ENCODE data around the gene LTBP1. TPM values are rescaled to one million over a fixed set of nuclear protein-coding genes. Genes with fewer than 3 reads are reported as not detected.

The LTBP1 gene
- total and polyA plus RNA-seq, 2 experiments from 2014 or later: 15.7 to 49.8 TPM

GRCh38 chr2:33202641-33203522 lies 256.1 kb downstream of the LTBP1 start:
- Mint-ChIP-seq H3K27me3 (ENCODE audit: insufficient read depth, low read depth, poor library complexity) (no peaks in the 10 kb centered on the region), H3K4me1 (no peaks in the 10 kb centered on the region), H3K27ac (no peak overlapping the region), H3K36me3 (ENCODE audit: low read depth) (peaks cover 2% of the 10 kb centered on the region; the same call in 1 of the 3 replicates), H3K9me3 (no peaks in the 10 kb centered on the region; the same call in 2 of the 3 replicates), H3K4me3 (no peak overlapping the region)
- no peak for ATAC-seq
- no peak overlapping the region for H3K4me3 ChIP-seq
- no peak overlapping the region for H2AFZ ChIP-seq
- H3K4me2 ChIP-seq: no peak overlapping the region
- no peaks in the 10 kb centered on the region for H4K20me1 ChIP-seq (replicated peaks; ENCODE audit: insufficient read depth)
- no peaks in the 10 kb centered on the region for H3K9me2 ChIP-seq (ENCODE audit: insufficient read depth)
- no peak overlapping the region for H3K27ac ChIP-seq (ENCODE audit: low read depth)
- no peaks in the 10 kb centered on the region for H3K79me2 ChIP-seq (replicated peaks; ENCODE audit: insufficient read depth)
- H3K36me3 ChIP-seq (ENCODE audit: insufficient read depth): no peaks in the 10 kb centered on the region
- TF ChIP-seq ZNF331 (CRISPR knock-in tag; IDR thresholded peaks at IDR 0.05; ENCODE audit: low read depth) (no peak), CTCF (conservative IDR thresholded peaks at IDR 0.05; ENCODE audit: low read depth in 2 of 2) (peak in 1 of 2 experiments; percentile 15; a peak in 1 of 4 replicates)
- DNase-seq (ENCODE audit: low spot score): no peak
- no peaks in the 10 kb centered on the region for H3F3A ChIP-seq (replicated peaks; ENCODE audit: low read depth)
- no peaks in the 10 kb centered on the region for H3K27me3 ChIP-seq (ENCODE audit: insufficient read depth)
- no peaks in the 10 kb centered on the region for H3K4me1 ChIP-seq (ENCODE audit: insufficient read depth)

- Histone ChIP-seq H3K27ac (ENCODE audit: low read depth) (no peak overlapping the region), H3K4me3 (no peak overlapping the region), H3K36me3 (ENCODE audit: insufficient read depth) (no peaks in the 10 kb centered on the region), H2AFZ (no peak overlapping the region), H4K20me1 (replicated peaks; ENCODE audit: insufficient read depth) (no peaks in the 10 kb centered on the region), H3K9me2 (ENCODE audit: insufficient read depth) (no peaks in the 10 kb centered on the region), H3K4me2 (no peak overlapping the region), H3K27me3 (ENCODE audit: insufficient read depth) (no peaks in the 10 kb centered on the region), H3K79me2 (replicated peaks; ENCODE audit: insufficient read depth) (no peaks in the 10 kb centered on the region), H3K4me1 (ENCODE audit: insufficient read depth) (no peaks in the 10 kb centered on the region), H3F3A (replicated peaks; ENCODE audit: low read depth) (no peaks in the 10 kb centered on the region)
- no peak overlapping the region for H3K27ac Mint-ChIP-seq
- DNase-seq (ENCODE audit: low spot score): no peak
- peaks cover 1% of the 10 kb centered on the region; the same call in 1 of the 3 replicates for H3K4me1 Mint-ChIP-seq
- H3K36me3 Mint-ChIP-seq (ENCODE audit: low read depth): peaks cover 2% of the 10 kb centered on the region; the same call in 1 of the 3 replicates
- no peak overlapping the region for H3K4me3 Mint-ChIP-seq
- TF ChIP-seq ZNF114 (CRISPR knock-in tag; IDR thresholded peaks at IDR 0.05) (no peak), CREB1 (CRISPR knock-in tag; IDR thresholded peaks at IDR 0.05; ENCODE audit: low read depth) (no peak), STAT1 (IDR thresholded peaks at IDR 0.05; ENCODE audit: unreplicated experiment) (no peak), EZH2phosphoT487 (IDR thresholded peaks at IDR 0.05; ENCODE audit: unreplicated experiment) (no peak), NANOG (IDR thresholded peaks at IDR 0.05; ENCODE audit: borderline replicate concordance) (no peak), ETS1 (IDR thresholded peaks at IDR 0.05) (no peak), ZNF331 (CRISPR knock-in tag; IDR thresholded peaks at IDR 0.05; ENCODE audit: low read depth) (no peak), POLR2AphosphoS5 (IDR thresholded peaks at IDR 0.05; ENCODE audit: low read depth) (no peak), CTCF (conservative IDR thresholded peaks at IDR 0.05; ENCODE audit: low read depth in 2 of 2) (no peak), JUNB (IDR thresholded peaks at IDR 0.05; ENCODE audit: unreplicated experiment) (no peak)
- H3K9me3 Mint-ChIP-seq: no peaks in the 10 kb centered on the region; the same call in 2 of the 3 replicates
- ATAC-seq: no peak
- H3K27me3 Mint-ChIP-seq (ENCODE audit: insufficient read depth, low read depth, poor library complexity): no peaks in the 10 kb centered on the region
These were observed 258.2 kb downstream of the LTBP1 start for GRCh38 chr2:33204945-33205344.

Data from GM23338 (cell line).